SK-N-SH treated with all-trans-retinoic acid at 6 μM for 48 hours (cell line): ENCODE data around the gene CFAP97.

Experiments
- BACH2 ChIP-seq: fragments of 250-450 bp; sonication (Bioruptor Pico); IDR thresholded peaks from 2 replicates; pipeline ENCODE4 v1.9.0; 2021; ENCODE audit warnings: mild to moderate bottlenecking, borderline replicate concordance
- CSRNP3 ChIP-seq: fragments of 250-450 bp; sonication (Bioruptor Pico); IDR thresholded peaks from 2 replicates; pipeline ENCODE4 v1.5.1; 2021; ENCODE audit warnings: mild to moderate bottlenecking, moderate library complexity
- GLIS3 ChIP-seq: fragments of 250-450 bp; sonication (Bioruptor Pico); IDR thresholded peaks from 2 replicates; pipeline ENCODE4 v1.5.0; 2020; ENCODE audit warnings: mild to moderate bottlenecking, moderate library complexity
- OSR1 ChIP-seq: fragments of 250-450 bp; sonication (Bioruptor Pico); IDR thresholded peaks from 2 replicates; pipeline ENCODE4 v1.8.0; 2022; ENCODE audit warnings: moderate library complexity, mild to moderate bottlenecking, inconsistent platforms
- PATZ1 ChIP-seq: fragments of 250-450 bp; sonication (Bioruptor Pico); IDR thresholded peaks from 2 replicates; pipeline ENCODE4 v1.8.0; 2020; ENCODE audit warnings: mild to moderate bottlenecking, moderate library complexity, borderline replicate concordance
- RARB ChIP-seq: fragments of 250-450 bp; sonication (Bioruptor Pico); IDR thresholded peaks from 2 replicates; pipeline ENCODE4 v1.8.0; 2021; ENCODE audit warnings: mild to moderate bottlenecking, moderate library complexity
- ZC3H10 ChIP-seq: fragments of 250-450 bp; sonication (Bioruptor Pico); IDR thresholded peaks from 2 replicates; pipeline ENCODE4 v1.5.1; 2021; ENCODE audit warnings: mild to moderate bottlenecking, moderate library complexity

DNA sequence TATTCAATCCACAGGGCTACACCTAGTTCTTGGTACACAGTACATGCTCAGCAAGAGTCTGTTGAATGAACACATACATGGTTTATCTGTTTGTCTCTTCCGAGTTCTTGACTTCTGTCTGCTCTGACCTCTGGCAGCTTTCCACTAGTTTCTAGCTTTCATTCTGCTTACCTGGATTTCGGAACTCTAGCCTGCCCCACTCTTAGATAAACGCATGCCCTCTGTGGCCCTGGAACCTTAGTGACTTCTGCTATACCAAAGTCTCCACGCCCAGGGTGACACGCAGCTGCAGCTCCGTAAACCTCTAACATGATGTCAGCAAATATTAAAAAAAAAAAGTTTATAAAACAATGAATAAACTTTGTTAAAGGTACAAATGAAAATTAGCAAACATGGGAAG, 62.0 kb downstream of the CFAP97 start:
- no peak for TF ChIP-seq ZC3H10 (CRISPR knock-in tag)
- no peak for TF ChIP-seq CSRNP3 (CRISPR knock-in tag)
- no peak for TF ChIP-seq OSR1 (CRISPR knock-in tag)
- TF ChIP-seq PATZ1 (CRISPR knock-in tag): no peak
- TF ChIP-seq RARB: no peak
- no peak for TF ChIP-seq GLIS3
- TF ChIP-seq BACH2 (CRISPR knock-in tag): no peak
